NCI-H1105 treated with DMSO at 0.1 percent for 48 hours (cell line): ENCODE results near the gene MED15.
"Not testable (repeated sequence)": the region's sequence is repeated elsewhere in the genome, so short reads cannot be mapped to it uniquely, and the experiment has no call there.

Source experiments
- DNase-seq: peaks from one replicate; lab custom pipeline; 2025; lab: John Stamatoyannopoulos, UW

The MED15 gene

GRCh38 chr22:20604092-20604747 lies 96.8 kb downstream of the MED15 start:
- DNase-seq: no peak

DNA sequence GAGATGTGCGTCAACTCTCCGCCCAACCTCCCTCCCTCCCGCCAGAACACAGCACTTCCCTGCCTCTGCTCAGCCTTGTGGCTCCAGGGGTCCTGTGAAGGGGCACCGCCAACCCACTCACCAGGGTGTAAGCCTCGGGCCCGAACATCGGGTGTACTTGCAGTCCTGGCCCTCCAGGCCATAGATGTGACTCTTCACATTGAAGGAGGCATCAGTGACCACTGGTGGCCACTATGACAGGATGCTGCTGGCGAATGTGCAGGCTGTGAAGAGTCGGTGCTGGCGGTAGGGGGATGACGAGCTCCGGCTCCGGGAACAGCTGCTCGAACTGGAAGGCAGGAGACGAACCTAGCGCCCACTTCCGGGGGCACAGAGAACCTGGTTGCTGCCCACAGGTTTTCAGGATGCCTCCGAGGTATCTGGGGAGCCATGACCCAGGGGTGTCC lies 97.4 kb downstream of the MED15 start:
- DNase-seq: no peak

GRCh38 chr22:20605328-20605727 lies 97.9 kb downstream of the MED15 start:
- DNase-seq: no peak

DNA sequence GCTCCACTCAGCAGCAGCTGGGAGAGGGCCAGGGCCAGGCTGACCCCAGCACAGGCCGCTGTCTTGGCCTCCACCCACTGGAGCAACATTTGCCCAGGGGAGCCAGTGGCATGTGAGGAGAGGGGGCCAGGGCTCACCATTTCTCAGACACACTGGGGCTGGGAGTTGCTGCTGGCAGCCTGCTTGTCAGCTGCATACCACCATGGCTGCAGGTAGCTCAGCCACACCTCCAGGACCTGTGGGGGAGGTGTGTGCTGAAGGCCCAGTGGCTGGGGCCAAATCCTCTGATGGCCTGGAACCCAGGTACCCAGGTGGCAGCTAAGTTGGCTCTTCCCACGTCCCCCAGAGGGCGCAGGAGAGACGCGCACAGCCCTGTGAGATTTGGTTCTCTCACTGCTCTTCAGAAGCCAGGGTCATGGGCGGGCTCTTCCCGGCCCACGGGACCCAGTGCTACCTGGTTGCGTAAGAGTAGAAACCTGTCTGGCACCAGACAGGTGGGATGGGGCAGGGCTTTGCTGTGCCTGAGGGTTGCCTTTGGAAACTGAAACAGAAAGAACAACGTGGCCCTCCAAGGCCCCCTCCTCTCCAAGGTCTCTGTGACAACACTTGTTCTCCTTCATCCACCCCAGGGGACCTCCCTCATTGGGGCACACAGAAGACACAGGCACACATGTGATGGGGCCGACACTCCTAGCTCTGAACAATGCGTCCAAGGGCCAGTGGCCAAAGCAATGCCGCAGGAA lies 98.8 kb downstream of the MED15 start:
- peak; percentile 49 for DNase-seq

- no peak for DNase-seq
Measured at GRCh38 chr22:20606784-20607128, 99.3 kb downstream of the MED15 start.

DNA sequence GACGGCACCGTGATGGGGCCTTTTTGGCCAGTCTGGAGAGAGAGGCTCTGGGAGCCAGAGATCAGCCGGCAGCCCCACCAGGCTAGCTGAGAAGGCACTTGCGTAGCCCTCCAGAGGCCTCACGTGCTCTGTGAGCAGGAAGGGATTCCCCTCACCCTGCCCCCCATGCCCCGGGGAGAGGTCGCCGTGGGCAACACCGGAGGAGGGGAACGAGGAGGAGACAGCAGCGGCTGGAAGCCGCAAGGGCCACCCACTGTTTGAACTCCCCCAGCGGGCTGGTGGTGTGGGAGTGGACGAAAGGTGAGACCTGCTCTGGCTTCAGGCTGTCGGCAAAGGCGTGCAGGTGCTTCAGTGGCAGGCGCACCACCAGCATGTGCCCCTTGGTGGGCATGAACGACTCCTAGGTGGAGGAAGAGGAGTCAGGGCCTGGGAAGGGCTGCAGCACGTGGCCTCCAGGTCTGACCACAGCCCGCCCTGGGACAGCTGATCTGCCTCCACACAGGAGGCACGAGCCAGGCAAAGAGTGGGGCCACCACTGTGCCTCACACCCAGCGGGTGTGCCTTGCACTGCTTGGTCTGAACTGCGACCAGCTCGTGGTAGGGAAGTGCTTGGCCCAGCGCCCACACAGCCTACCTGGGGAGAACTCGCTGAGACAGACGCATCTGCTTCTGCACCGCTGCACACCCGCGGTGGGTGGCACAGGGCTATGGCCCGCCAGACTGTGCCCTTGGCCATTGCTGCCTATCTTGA lies 99.9 kb downstream of the MED15 start:
- DNase-seq: peak; percentile 12

DNA sequence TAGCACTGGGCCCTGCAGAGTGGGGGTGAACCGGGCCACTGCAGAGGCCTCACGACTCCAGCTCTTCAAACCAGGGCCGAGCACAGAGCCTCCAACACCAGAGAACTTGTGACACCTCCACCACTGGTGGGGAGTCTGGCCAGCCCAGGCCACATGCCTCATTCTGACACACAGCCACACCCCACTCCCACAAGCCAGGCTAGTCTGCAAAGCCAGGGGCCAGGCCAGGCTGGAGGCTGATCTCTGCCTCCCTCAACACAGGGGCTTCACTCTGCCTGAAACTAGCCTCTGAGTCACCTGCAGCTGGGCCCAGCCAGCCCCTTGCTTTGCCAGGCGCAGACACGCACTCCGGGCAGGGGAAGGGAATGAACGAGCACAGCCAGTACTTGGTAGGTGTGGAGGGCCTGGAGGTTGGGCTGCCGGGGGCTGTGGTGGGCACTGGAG lies 102.9 kb downstream of the MED15 start:
- no peak for DNase-seq

DNA sequence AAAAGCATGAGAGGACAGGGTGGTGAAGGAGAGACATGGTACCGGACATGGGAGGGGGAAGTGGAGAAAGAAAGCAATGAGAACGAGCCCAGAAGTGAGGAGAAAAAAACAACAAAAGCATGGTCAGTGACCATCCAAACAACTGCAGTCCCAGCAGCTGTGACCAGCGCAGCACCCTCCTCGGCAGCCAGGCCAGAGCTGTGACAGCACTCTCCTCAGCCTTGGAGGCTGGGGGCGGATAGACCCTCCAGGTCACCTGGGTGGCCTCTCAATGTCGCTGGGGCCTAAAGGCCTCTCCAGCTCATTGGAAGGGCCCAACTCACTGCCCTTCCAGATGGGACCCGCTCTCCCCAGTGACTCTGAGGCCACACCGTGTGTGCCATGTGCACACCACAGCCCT lies 103.3 kb downstream of the MED15 start:
- no peak for DNase-seq

DNA sequence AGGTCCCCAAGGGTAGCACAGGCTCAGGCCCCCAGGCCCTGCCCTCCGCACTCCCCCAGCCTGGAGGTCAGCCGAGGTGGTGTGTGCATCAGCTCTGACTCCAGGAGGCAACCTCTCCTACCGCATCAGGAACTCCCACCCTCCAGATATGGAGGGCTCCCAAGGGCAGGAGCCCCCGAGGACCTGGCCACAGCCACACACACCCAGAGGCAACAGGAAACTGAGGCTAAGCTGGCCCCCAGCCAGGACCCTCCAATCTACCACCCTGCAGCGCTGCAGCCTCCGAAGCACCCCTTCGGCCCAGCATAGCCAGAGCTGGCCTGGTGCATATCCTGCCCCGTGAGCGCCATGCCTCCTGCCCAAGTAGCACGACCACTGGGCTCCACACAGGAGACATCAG lies 104.0 kb downstream of the MED15 start:
- DNase-seq: no peak

DNA sequence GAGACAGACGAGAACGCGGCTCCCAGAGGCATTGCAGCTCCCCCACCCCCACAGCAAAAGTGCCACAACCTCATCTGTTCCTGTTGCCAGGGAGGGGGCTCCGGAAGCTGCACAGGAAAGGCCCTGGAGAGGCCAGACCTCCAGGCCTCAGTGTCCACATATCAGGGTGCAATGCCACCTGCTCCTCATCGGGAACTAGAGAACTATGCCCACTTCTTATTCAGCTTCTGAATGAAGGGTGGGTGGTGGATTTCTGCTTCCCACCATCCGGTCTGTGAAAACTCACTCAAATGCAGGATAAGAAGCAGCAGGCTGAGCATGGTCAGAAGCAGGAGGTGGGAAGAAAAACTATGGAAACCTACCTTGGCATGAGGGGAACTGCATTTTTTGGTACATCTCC lies 105.9 kb downstream of the MED15 start:
- no peak for DNase-seq

- no peak for DNase-seq
Measured at GRCh38 chr22:20615021-20615420, 107.6 kb downstream of the MED15 start.

DNA sequence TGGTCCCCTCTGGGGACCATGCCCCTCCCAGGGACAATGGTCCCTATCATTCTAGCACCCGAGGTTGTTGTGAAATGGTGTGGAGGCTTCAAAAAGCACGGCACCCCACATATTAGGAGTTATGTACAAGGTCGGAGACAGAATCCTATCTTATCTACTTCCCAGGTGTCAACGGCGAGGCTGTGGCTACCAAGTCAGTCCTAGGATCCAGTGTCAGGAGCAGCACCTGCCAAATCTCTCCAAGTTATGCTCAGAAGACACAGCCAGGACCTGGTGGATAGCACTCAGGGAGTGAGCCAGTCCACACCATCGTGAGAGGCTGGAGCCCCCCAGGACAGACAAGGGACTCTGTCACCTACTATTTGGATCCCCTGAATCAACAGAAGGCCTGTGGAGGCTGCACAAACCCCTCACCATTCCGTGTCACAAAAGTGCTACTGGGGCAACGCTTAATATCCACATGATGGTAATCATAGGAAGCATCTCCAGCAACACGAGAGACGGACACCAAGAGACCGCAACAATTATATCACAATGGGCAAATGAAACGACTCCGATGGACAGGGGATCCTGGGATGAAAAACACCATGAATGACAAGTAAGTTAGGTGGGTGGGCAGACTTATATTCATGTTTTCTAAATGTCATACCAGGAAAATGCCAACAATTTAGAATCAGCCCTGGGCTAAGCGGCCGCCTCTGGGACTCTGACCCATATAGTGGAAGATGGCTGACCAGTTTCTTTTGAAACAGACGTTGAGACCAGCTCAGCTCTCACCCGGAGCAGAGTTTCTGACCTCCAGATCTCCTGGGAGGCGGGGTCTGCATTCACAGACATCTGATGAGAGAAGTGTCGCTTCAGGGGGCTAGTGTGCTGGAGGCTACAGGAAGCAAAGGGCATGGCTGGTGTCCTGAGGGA lies 108.4 kb downstream of the MED15 start:
- DNase-seq: no peak

- DNase-seq: no peak
Measured at GRCh38 chr22:20616451-20617043, 109.1 kb downstream of the MED15 start.

- no peak for DNase-seq
Measured at GRCh38 chr22:20618488-20618887, 111.1 kb downstream of the MED15 start.

- DNase-seq: no peak
Measured at GRCh38 chr22:20619045-20619892, 111.9 kb downstream of the MED15 start.

GRCh38 chr22:20619893-20620194 lies 112.4 kb downstream of the MED15 start:
- not testable (repeated sequence) for DNase-seq

- DNase-seq: no peak
Measured at GRCh38 chr22:20621162-20621561, 113.8 kb downstream of the MED15 start.

DNA sequence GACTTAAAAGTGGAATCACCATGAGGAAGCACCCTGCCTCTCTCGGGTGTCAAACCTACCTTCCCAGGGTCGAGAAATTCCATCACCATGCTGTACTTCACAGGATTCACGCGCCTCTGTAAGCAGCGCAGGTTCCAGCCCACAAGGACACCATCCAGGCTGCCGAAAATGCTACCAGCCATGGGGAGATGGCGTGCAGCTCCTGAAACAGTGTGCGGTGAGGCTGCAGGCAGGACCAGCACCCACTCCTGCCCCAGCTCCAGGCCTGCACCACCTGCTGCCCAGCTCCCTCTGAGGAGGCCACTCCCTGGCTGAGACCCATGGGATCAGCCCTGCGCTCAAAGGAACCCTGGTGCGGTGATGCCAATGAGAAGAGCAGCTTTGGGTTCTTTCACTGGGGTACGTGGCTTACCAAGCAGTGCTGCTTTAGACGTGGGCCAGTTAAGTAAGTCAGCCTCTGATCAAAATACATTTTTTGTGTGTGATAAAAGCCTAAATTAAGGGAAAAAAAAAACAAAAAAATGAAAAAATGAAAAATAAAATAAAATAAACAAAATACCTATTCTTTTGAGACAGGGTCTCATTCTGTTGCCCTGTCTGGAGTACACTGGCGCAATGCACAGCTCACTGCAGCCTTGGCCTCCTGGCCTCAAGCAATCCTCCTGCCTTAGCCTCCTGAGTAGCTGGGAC lies 115.4 kb downstream of the MED15 start:
- DNase-seq: no peak

GRCh38 chr22:20624161-20624616 lies 116.8 kb downstream of the MED15 start:
- no peak for DNase-seq

GRCh38 chr22:20625270-20625669 lies 117.9 kb downstream of the MED15 start:
- no peak for DNase-seq
